Measurements from ENCODE around the gene RIIAD1.
A peak's percentile ranks its signal among the peaks of the same experiment; 100 is the strongest.
"Not testable (repeated sequence)": the region's sequence is repeated elsewhere in the genome, so short reads cannot be mapped to it uniquely, and the experiment has no call there.

The RIIAD1 gene, protein sequence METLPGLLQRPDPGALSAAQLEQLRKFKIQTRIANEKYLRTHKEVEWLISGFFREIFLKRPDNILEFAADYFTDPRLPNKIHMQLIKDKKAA

DNA sequence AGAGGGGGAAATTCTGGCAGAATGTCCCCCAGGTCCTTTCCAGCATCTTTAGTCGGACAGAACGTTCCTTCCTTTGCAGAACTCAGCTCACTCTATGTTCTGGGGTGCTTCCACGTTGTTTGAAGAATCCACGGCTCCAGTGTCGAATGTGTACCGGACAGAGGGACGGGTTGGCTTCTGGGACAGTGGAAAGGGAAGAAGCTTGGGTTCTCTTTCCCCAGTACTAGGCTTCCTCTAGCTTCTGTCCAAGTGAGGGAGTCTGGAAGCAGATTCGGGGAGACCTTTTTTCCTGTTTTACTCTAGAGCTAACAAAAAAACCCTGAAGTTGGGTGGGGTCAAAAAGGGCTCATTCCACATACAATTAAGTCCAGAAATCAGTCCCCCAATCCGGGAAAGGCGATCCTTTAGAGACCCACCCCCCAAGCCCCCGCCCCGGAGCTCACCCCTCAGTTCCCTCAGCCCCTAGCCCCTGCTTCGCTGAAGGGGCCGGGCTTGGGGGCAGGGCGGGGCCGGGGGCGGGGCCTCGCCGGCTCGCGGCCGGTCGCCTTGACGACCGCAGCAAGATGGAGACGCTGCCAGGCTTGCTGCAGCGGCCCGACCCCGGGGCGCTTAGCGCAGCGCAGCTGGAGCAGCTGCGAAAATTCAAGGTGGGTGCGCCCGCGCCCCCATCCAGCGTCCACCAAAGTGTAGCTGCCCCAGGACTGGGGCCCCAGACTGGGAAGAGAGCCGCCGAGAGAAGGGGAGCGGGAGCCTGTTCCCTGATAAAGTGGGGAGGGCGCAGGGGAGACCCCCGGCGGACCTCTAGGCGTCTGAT is at the start of gene RIIAD1:
Gene RIIAD1, plus strand, starts transcription at position 549 of the 814 bp plus-strand sequence. Its CDS starts 15 bp downstream, at position 564.
- DNase-seq, result peak; percentile 59

GRCh38 chr1:151673407-151673806 is 47.9 kb upstream of the RIIAD1 start:
- no peak for DNase-seq

- DNase-seq, result no peak
Measured at GRCh38 chr1:151680391-151680790, 40.9 kb upstream of the RIIAD1 start.

DNA sequence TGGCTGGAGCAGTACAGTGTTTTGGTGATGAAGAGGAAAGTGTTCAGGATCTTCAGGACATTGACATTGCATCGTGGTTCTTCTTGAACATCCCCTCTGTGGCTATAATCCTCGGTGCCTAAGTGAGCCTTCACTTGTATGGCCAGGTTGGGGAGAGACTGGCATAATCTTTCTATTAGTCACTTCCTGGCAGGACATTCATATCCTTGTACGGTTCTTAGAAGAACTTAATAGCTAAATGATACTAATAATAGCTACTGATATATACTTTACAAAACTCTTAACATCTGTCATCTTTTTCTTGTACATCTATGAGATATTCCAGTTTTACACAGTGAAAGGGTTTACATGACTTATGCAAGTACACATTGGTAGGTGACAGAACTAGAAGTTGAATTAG is 40.5 kb upstream of the RIIAD1 start:
- DNase-seq, result no peak

GRCh38 chr1:151681923-151682322 is 39.4 kb upstream of the RIIAD1 start:
- no peak for DNase-seq

GRCh38 chr1:151682901-151683300 is 38.4 kb upstream of the RIIAD1 start:
- DNase-seq, result not testable (repeated sequence)

GRCh38 chr1:151684128-151684527 is 37.2 kb upstream of the RIIAD1 start:
- no peak for DNase-seq

DNA sequence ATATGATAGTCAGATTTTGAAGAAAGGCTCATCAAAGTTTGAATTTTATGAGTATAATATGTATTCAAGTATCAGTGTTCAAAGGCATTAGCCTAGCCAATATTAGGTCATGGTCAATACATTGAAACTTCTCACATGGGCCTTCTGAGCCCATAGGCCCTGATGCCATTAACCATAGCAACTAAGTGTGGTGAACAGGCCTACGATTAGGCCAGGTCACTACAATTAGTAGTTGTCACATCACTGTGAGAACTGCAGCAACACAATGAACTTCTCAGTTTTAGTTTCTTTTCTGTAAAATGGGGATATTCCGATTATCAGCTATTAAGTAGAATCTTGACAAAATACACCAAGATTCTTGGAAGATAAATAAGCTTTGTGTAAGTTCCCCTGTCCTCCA is 34.8 kb upstream of the RIIAD1 start:
- DNase-seq, result no peak

DNA sequence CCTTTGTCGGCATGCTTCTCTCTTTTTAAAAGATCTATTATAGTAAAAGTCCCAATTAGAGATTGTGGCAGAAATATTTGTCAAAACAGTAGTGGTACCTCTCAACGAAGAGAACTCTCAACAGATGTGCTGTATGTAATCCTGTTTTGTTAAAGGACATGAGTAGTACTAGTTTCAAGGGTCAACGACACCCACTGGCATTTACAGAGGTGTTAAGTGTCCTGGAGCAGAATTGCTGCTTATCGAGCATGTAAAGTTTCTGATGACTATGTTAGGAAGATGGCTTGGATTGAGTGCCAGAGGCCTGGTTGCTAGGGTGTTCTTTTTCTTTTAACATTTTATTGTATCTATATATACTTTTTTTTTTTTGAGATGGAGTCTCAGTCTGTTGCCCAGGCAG is 31.8 kb upstream of the RIIAD1 start:
- no peak for DNase-seq

DNA sequence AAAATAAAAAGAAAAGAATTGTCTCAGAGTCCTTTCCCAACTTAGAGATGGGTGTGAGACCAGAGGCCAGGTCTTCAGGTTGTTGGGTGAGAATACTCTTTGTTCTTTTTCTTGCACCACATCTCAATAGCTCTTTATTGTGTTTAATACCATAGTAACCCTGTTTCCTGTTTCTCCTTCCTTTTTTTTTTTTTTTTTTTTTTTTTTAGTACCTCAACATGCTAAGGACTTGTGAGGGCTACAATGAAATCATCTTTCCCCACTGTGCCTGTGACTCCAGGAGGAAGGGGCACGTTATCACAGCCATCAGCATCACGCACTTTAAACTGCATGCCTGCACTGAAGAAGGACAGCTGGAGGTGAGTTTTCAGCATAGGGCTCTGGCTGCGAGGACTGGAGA is 29.1 kb upstream of the RIIAD1 start:
- DNase-seq, result no peak

GRCh38 chr1:151693057-151693651 is 28.2 kb upstream of the RIIAD1 start:
- no peak for DNase-seq

DNA sequence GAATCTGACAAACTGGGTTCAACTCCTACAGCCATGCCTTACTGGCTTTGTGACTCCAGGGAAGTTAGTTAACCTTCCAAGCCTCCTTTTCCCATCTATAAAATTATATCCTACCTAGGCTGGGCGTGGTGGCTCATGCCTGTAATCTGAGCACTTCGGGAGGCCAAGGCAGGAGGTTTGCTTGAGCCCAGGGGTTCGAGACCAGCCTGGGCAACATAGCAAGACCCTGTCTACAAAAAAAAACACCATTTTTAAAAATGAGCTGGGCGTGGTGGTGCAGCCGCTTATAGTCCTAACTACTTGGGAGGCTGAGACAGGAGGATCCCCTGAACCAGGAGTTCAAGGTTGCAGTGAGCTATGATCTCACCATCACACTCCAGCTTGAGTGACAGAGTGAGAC is 19.8 kb upstream of the RIIAD1 start:
- no peak for DNase-seq

- no peak for DNase-seq
Measured at GRCh38 chr1:151702936-151703335, 18.4 kb upstream of the RIIAD1 start.

GRCh38 chr1:151703813-151704212 is 17.5 kb upstream of the RIIAD1 start:
- DNase-seq, result no peak

DNA sequence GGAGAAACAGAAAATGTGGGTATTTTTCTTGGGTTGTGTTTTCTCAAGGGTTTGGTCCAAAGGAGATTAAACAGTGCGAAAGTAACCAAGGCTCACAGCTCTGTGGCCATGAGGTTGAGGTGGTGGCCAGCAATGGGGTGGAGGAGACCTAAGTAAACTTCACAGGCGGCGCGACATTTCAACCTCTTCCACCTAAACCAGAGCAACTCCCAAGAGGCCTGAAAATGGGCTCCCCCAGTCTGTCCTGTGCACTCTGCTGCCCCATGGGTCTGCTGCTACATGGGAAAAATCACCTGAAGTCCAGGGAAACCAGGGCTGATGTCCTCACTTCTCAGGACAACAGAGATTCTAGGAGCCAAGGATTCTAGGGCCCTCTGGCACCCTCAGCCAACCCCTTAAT is 17.1 kb upstream of the RIIAD1 start:
- no peak for DNase-seq

- no peak for DNase-seq
Measured at GRCh38 chr1:151705146-151705545, 16.2 kb upstream of the RIIAD1 start.

GRCh38 chr1:151705753-151706463 is 15.4 kb upstream of the RIIAD1 start:
- DNase-seq, result no peak

GRCh38 chr1:151706464-151707415 is 14.6 kb upstream of the RIIAD1 start:
- no peak for DNase-seq

DNA sequence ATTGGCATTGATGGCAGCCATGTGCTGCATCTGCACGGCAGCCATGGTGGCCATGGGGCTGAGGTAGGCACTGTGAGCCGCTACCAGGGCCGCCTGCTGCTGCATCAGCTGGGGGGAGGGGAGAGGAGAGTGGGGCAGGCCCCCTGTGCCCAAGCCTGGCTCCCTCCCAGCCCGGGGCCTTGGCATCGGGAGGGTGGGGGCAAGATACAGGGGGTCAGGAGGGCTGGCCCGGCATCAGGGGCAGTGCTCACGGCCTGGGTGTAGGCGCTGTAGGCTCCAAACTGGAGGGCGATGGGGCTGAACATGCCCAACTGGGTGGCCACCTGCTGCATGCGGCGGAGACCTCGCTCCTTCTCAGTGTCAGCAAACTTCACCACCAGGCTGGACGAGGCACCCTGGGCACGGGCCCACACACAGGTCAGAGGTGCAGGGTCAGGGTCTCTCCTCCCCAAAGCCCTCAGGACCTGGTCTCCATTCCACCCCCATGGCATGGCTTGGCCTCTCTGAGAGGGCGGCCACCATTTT is 13.7 kb upstream of the RIIAD1 start:
- no peak for DNase-seq

- DNase-seq, result no peak
Measured at GRCh38 chr1:151708891-151709290, 12.4 kb upstream of the RIIAD1 start.

- peak; percentile 18 for DNase-seq
Measured at GRCh38 chr1:151710187-151710840, 11.0 kb upstream of the RIIAD1 start.

All from CD4-positive, alpha-beta T cell treated with Interleukin-12 subunit alpha and Interleukin-12 subunit beta, for 1 hour (primary cell).